ENCODE results near the gene CFLAR.

DNA sequence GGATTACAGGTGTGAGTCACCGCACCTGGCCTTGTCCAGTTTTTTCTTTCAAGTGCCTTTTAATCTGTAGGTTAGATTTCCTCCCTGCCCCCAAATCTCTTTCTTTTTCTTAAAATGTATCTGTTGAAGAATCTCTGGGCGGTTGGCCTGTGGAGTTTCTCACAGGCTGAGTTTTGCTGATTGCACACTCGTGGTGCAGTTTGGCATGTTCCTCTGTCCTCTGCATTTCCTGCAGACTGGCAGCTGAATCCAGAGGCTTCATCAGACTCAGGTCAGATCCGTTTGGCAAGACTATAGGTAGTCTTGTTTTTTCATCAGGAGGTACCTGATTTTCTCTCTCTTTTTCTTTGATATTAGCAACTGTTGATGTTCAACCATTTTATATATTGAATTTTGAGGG is 72.5 kb downstream of the CFLAR start:
- TF ChIP-seq, protein P1, sequence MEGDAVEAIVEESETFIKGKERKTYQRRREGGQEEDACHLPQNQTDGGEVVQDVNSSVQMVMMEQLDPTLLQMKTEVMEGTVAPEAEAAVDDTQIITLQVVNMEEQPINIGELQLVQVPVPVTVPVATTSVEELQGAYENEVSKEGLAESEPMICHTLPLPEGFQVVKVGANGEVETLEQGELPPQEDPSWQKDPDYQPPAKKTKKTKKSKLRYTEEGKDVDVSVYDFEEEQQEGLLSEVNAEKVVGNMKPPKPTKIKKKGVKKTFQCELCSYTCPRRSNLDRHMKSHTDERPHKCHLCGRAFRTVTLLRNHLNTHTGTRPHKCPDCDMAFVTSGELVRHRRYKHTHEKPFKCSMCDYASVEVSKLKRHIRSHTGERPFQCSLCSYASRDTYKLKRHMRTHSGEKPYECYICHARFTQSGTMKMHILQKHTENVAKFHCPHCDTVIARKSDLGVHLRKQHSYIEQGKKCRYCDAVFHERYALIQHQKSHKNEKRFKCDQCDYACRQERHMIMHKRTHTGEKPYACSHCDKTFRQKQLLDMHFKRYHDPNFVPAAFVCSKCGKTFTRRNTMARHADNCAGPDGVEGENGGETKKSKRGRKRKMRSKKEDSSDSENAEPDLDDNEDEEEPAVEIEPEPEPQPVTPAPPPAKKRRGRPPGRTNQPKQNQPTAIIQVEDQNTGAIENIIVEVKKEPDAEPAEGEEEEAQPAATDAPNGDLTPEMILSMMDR (IDR thresholded peaks at IDR 0.05): no peak
- TF ChIP-seq POLR2A (IDR thresholded peaks at IDR 0.05): no peak

Data from thyroid gland (tissue), 4 donors.